ENCODE results near the gene NUP62. TPM values are rescaled to one million over a fixed set of nuclear protein-coding genes. Genes with fewer than 3 reads are reported as not detected.

Gene NUP62
- polyA plus RNA-seq, 1 of the 3 experiments (the other 2 are of a cell fraction) = 16.2 TPM

GRCh38 chr19:49880162-49880869 is 49.0 kb downstream of the NUP62 start:
- Histone ChIP-seq H3K79me2 (ENCODE audit: insufficient read depth) (peaks cover 29% of the 10 kb centered on the region), H2AFZ (ENCODE audit: low read depth) (no peak overlapping the region), H4K20me1 (ENCODE audit: insufficient read depth) (no peaks in the 10 kb centered on the region), H3K27ac (ENCODE audit: low read depth in 2 of 2, low read length in 1 of 2) (no peak overlapping the region), H3K4me3 (ENCODE audit: low read depth in 2 of 2, low read length in 1 of 2) (no peak overlapping the region), H3K4me2 (no peak overlapping the region), H3K9me3 (no peaks in the 10 kb centered on the region), H3F3A (replicated peaks; ENCODE audit: insufficient read depth) (no peaks in the 10 kb centered on the region), H3K9ac (no peak overlapping the region), H3K27me3 (ENCODE audit: insufficient read depth) (no peaks in the 10 kb centered on the region), H3K9me2 (no peaks in the 10 kb centered on the region), H3K36me3 (replicated peaks in 1 of 2; ENCODE audit: control insufficient read depth in 1 of 2, insufficient read depth in 2 of 2, low read length in 1 of 2) (peaks cover 41 to 53% of the 10 kb centered on the region in 2 experiments), H3K4me1 (ENCODE audit: control insufficient read depth in 1 of 2, insufficient read depth in 2 of 2, low read depth in 1 of 2, low read length in 1 of 2) (peaks cover 7 to 16% of the 10 kb centered on the region in 2 experiments; a peak in 3 of 4 replicates)
- POLR2A ChIA-PET = interaction anchor here (1.6 kb wide), 1 partner anchor 10 kb away, joined by 3 read pairs; no protein-coding TSS in a partner anchor
- CTCF ChIA-PET = interaction anchor here (1.2 to 1.9 kb wide), 2 partner anchors 10 to 57 kb away, joined by 5 to 12 read pairs; no protein-coding TSS in a partner anchor
- TF ChIP-seq POLR2AphosphoS5 (IDR thresholded peaks at IDR 0.05; ENCODE audit: low read depth, low read length) = no peak
- TF ChIP-seq RXRA (IDR thresholded peaks at IDR 0.05; ENCODE audit: borderline replicate concordance, low read depth) = no peak
- TF ChIP-seq NRF1 (IDR thresholded peaks at IDR 0.05; ENCODE audit: low read depth, low read length) = no peak
- no peak for TF ChIP-seq TCF12 (IDR thresholded peaks at IDR 0.05)
- TF ChIP-seq USF2 (IDR thresholded peaks at IDR 0.05; ENCODE audit: borderline replicate concordance, low read depth, low read length) = no peak
- TF ChIP-seq YY1 (IDR thresholded peaks at IDR 0.05; ENCODE audit: low read depth) = no peak
- DNase-seq = no peak
- WGBS (ENCODE audit: low lambda C conversion rate) = 96% methylated on average over 5 of the region's 10 CpGs

DNA sequence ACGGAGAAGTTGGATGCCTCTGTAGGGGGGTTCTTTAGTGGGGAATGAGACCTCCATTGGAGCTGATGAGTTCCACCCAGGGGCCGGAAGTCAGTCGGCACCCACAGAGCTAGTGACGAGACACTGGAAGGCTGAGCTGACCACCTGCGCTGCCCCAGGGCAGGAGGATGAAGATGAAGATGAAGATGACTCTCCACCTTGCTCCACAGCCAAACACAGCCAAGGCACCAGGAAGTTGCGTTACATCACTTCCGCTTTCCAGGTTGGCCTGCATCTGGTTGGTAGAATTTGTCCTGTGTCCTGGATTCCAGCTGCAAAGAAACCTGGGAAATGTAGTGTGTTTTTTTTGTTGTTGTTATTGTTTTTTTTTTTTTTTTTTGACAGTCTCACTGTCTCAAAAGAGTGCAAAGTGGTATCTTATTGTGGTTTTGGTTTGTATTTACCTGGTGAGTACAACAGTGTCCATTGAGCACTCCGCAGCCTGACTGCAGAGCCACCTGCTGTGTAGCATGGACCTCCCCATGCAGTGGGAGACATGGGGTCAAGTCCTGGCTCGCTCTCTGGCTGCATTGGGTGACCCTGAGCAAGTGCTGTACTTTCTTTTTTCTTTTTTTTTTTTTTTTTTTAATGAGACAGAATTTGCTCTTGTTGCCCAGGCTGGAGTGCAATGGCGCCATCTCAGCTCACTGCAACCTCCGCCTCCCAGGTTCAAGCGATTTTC is 49.9 kb downstream of the NUP62 start:
- POLR2A ChIA-PET = interaction anchor here (3.5 kb wide), 1 partner anchor 11 kb away, joined by 22 read pairs; the partner anchor contains the start of gene PNKP
- H3K4me2 ChIP-seq = peak overlapping the region; percentile 97
- H3K9ac ChIP-seq = no peak overlapping the region

DNA sequence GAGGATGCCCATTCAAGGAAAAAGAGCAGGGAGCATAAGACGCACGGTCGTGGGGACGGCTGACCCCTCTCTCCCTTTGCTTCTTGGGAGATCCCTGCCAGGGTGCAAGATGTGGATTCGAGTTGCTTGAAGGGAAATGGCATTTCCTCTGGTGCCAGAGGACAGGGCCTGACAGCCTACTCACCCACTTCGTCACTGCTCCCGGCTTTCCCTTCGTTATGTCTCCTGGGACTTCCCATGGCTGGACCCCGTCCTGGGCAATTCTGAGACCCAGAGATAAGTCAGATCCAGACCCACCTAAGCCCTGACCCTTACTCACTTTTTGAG is 50.6 kb downstream of the NUP62 start:
- Histone ChIP-seq H3F3A (replicated peaks; ENCODE audit: insufficient read depth) (no peaks in the 10 kb centered on the region), H3K4me2 (peak overlapping the region; percentile 97), H2AFZ (ENCODE audit: low read depth) (no peak overlapping the region), H3K4me1 (ENCODE audit: control insufficient read depth in 1 of 2, insufficient read depth in 2 of 2, low read depth in 1 of 2, low read length in 1 of 2) (peaks cover 7 to 23% of the 10 kb centered on the region in 2 experiments; a peak in 3 of 4 replicates), H3K4me3 (ENCODE audit: low read depth in 2 of 2, low read length in 1 of 2) (peak overlapping the region; percentile 98 to 99; a peak in 3 of 4 replicates), H3K9me3 (no peaks in the 10 kb centered on the region), H4K20me1 (ENCODE audit: insufficient read depth) (no peaks in the 10 kb centered on the region), H3K27me3 (ENCODE audit: insufficient read depth) (no peaks in the 10 kb centered on the region), H3K9ac (peak overlapping the region; percentile 97), H3K36me3 (replicated peaks in 1 of 2; ENCODE audit: control insufficient read depth in 1 of 2, insufficient read depth in 2 of 2, low read length in 1 of 2) (peaks cover 43 to 51% of the 10 kb centered on the region in 2 experiments), H3K27ac (ENCODE audit: low read depth in 2 of 2, low read length in 1 of 2) (peak overlapping the region in 1 of 2 experiments; percentile 96; a peak in 2 of 4 replicates), H3K9me2 (no peaks in the 10 kb centered on the region), H3K79me2 (ENCODE audit: insufficient read depth) (peaks cover 45% of the 10 kb centered on the region)
- TF ChIP-seq MEF2A (IDR thresholded peaks at IDR 0.05; ENCODE audit: borderline replicate concordance, low read depth) (no peak), GABPA (IDR thresholded peaks at IDR 0.05; ENCODE audit: low read depth) (no peak), FOXJ3 (CRISPR knock-in tag; IDR thresholded peaks at IDR 0.05) (no peak), SMC3 (IDR thresholded peaks at IDR 0.05; ENCODE audit: low read depth, low read length) (no peak), SIN3A (IDR thresholded peaks at IDR 0.05; ENCODE audit: borderline replicate concordance, low read depth, low read length) (no peak), MAX (IDR thresholded peaks at IDR 0.05; ENCODE audit: low read depth) (no peak)
- DNase-seq = no peak
- WGBS (ENCODE audit: low lambda C conversion rate) = 73% methylated on average over 9 of the region's 9 CpGs
- POLR2A ChIA-PET = interaction anchor here (3.5 kb wide), 1 partner anchor 11 kb away, joined by 22 read pairs; the partner anchor contains the start of gene PNKP
- CTCF ChIA-PET = interaction anchor here (1.0 to 1.1 kb wide), 2 partner anchors 10 to 11 kb away, joined by 3 to 5 read pairs; no protein-coding TSS in a partner anchor

More for the DNA sequence above, 49.9 kb downstream of the NUP62 start:
- no peak for DNase-seq
- Histone ChIP-seq H3K36me3 (replicated peaks in 1 of 2; ENCODE audit: control insufficient read depth in 1 of 2, insufficient read depth in 2 of 2, low read length in 1 of 2) (peaks cover 41 to 51% of the 10 kb centered on the region in 2 experiments), H3F3A (replicated peaks; ENCODE audit: insufficient read depth) (no peaks in the 10 kb centered on the region), H3K4me3 (ENCODE audit: low read depth in 2 of 2, low read length in 1 of 2) (peak overlapping the region in 1 of 2 experiments; percentile 98; a peak in 1 of 4 replicates), H4K20me1 (ENCODE audit: insufficient read depth) (no peaks in the 10 kb centered on the region), H2AFZ (ENCODE audit: low read depth) (no peak overlapping the region), H3K4me1 (ENCODE audit: control insufficient read depth in 1 of 2, insufficient read depth in 2 of 2, low read depth in 1 of 2, low read length in 1 of 2) (peaks cover 7 to 23% of the 10 kb centered on the region in 2 experiments; a peak in 3 of 4 replicates), H3K79me2 (ENCODE audit: insufficient read depth) (peaks cover 38% of the 10 kb centered on the region), H3K9me3 (no peaks in the 10 kb centered on the region), H3K27ac (ENCODE audit: low read depth in 2 of 2, low read length in 1 of 2) (no peak overlapping the region; a peak in 1 of 4 replicates), H3K9me2 (no peaks in the 10 kb centered on the region), H3K27me3 (ENCODE audit: insufficient read depth) (no peaks in the 10 kb centered on the region)
- CTCF ChIA-PET = interaction anchor here (1.1 kb wide), 1 partner anchor 11 kb away, joined by 5 read pairs; no protein-coding TSS in a partner anchor
- peak; percentile 63 for TF ChIP-seq GABPA (IDR thresholded peaks at IDR 0.05; ENCODE audit: low read depth)
- TF ChIP-seq RAD21 (IDR thresholded peaks at IDR 0.05; ENCODE audit: low read length) = no peak
- 95% methylated on average over 10 of the region's 12 CpGs for WGBS (ENCODE audit: low lambda C conversion rate)

Data from SK-N-SH (cell line).